GM10266 (cell line): ENCODE measurements around the gene COG8.

Experiments used
- DNase-seq: peaks from one replicate; pipeline ENCODE4 v3.0.0; 2012; ENCODE audit errors: extremely low spot score
- CTCF ChIP-seq: IDR thresholded peaks from 2 replicates; pipeline ENCODE4 v1.5.1; 2012; ENCODE audit warnings: mild to moderate bottlenecking, low read depth; ENCODE audit not compliant: control insufficient read depth, insufficient read depth; ENCODE audit errors: missing control alignments

The COG8 gene

GRCh38 chr16:69319826-69320739, 19.3 kb downstream of the COG8 start:
- TF ChIP-seq CTCF = no peak
- DNase-seq = no peak

- DNase-seq = no peak
- TF ChIP-seq CTCF = no peak
These were observed 20.0 kb downstream of the COG8 start for GRCh38 chr16:69319381-69319780.

- DNase-seq = no peak
- TF ChIP-seq CTCF = no peak
These were observed 20.5 kb downstream of the COG8 start for GRCh38 chr16:69318911-69319289.

- no peak for DNase-seq
- no peak for TF ChIP-seq CTCF
These were observed 21.0 kb downstream of the COG8 start for GRCh38 chr16:69318177-69318910.

GRCh38 chr16:69316595-69317034, 22.7 kb downstream of the COG8 start:
- DNase-seq = no peak
- TF ChIP-seq CTCF = no peak

GRCh38 chr16:69315486-69316311, 23.7 kb downstream of the COG8 start:
- DNase-seq = no peak
- no peak for TF ChIP-seq CTCF
